HG03139 (cell line): Measurements from ENCODE around the gene PLEKHA7.
"Not testable (repeated sequence)": the region's sequence is repeated elsewhere in the genome, so short reads cannot be mapped to it uniquely, and the experiment has no call there.

Experiments used
- ATAC-seq: cut with Tn5 transposase; IDR thresholded peaks from one replicate; pipeline ENCODE4 v1.9.1; 2021; ENCODE audit not compliant: unreplicated experiment

The PLEKHA7 gene

DNA sequence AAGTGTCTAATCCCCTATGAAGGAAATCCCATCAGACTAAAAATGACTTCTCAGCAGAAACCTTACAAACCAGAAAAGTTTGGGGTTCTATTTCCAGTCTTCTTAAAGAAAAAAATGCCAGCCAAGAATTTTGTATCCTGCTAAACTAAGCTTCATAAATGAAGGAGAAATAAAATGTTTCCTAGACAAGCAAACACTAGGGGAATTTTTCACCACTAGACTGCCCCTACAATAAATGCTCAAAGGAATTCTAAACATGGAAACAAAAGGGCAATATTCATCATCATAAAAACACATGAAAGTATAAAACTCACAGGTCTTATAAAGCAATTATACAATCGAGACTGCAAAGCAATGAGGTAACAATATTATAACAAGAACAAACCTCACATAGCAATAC lies 124.3 kb downstream of the PLEKHA7 start:
- ATAC-seq, result no peak

DNA sequence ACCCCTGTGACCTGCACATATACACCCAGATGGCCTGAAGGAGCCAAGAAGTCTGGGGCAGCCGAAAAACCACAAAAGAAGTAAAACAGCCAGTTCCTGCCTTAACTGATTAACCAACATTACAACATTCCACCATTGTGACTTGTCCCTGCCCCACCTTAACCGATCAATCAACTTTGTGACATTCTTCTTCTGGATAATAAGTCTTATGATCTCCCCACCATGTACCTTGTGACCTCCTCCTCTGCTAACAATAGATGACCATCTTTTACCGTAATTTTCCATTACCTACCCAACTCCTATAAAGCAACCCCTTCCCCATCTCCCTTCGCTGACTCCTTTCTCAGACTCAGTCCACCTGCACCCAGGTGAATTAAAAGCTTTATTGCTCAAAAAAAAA lies 125.2 kb downstream of the PLEKHA7 start:
- not testable (repeated sequence) for ATAC-seq

DNA sequence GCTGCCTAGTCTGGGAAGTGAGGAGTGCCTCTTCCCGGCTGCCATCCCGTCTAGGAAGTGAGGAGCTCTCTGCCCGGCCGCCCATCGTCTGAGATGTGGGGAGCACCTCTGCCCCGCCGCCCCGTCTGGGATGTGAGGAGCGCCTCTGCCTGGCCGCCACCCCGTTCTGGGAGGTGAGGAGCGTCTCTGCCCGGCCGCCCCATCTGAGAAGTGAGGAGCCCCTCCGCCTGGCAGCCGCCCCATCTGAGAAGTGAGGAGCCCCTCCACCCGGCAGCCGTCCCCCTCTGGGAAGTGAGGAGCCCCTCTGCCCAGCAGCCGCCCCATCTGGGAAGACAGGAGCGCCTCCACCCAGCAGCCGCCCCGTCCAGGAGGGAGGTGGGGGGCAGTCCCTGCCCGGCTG lies 126.3 kb downstream of the PLEKHA7 start:
- not testable (repeated sequence) for ATAC-seq

DNA sequence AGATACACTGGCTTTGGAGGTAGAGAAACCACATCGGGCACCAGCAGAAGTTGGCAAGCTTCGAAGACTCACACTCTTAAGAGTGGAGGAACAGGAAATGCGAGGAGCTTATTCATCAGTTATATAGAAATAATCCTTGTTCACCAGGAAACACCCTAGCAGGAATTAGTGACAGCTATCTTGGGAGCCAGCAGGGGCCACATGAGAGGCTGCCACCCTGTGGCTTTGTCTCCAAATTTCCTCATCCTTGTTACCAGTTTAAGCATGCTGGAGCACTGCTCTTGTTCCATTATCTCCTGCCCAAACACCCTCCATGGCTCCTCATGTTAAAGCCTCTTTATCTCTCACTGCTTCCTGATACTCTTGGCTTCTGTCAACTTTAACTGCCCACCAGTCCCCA lies 131.0 kb downstream of the PLEKHA7 start:
- ATAC-seq, result no peak

DNA sequence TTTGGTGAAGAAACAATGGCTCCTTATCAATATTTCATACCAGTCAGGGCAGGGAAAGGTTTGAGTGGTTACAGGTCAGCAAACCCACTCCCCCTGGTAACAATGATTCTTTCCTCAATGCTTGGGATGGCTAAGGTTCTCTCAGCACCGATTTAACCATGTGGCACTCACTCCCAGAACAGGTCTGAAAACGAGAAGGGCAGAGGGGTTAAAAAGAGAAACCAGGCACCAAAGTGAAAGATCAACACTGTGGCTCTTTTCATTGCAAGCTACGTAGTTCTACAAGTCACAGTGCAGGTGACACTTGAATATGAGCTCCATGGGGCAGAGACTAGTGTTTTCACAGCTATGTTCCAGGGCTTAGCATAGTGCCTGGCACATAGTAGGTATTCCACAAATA lies 132.4 kb downstream of the PLEKHA7 start:
- no peak for ATAC-seq

DNA sequence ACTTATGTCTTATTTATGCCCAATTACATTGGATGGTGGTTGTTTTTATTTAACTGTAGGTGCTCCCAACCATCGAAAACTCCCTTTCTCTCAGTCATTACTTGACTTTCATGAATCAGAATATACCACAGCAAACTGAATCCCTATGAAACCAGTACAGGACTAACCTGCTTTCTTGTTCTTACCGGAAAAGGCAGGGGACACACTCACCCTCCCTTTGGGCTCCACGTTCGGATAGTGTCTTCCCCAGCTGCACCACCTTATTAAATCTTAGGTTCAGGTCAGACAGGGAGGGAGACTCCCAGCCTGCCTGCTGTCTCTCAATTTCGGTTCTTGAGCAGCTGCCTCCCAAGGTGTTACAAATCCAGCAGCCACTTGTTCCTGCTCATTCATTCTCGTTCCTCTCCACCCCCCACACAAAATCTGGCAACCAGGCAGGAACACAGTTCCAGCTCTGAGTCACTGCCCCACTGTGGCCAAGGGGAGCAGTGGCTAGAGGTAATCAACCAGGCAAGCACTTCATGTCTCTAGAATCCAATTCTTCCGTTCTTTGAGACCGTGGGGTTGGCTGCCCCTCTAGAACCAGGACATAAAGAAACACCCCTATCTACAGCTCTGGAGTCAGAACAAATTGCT lies 133.0 kb downstream of the PLEKHA7 start:
- no peak for ATAC-seq

DNA sequence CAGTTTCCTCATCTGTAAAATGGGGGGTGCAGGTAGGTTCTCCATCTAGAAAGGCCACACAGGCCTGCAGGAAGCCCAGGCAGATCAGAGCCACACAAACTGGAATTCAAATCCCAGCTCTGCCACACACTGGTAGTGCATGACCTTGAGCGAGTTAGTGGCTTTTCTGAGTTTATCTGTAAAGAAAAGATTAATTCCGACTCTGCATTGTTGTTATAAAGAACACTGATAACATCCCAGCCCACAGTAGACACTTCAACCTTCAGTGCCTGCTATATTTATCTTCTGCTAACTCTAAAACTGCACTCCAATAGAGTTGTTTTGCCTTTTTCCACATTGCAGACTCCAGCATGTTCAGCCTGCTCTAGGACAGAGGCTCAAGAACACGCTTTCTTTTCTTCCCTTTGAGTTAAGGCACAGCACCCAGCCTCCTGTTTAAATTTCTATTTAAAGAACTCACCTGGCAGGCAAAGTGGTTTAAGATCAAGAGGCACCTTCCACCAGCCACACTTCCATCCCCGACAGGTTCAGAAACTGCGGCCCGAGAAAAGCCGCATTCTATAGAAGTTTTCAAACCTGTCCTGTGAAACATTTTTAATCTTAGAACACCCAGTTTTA lies 133.9 kb downstream of the PLEKHA7 start:
- no peak for ATAC-seq

DNA sequence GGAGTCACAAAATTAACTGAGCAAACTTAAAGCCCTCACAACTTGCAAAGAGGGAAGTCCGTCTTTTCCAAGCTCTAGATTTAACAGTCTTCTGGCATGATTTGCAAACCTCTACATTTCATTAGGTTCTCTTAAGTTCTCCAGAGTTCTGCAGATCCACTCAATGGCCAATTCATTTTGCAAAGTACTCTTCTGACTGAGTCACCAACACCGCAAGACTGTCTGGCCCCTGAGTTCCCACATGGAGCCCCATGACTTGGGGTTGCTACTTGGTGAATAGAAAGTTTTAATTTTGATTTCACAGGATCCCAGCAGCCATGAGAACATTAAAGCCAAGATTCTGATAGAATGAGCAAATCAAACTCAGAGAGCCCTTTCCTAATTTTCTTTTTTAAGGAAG lies 134.5 kb downstream of the PLEKHA7 start:
- ATAC-seq, result no peak

DNA sequence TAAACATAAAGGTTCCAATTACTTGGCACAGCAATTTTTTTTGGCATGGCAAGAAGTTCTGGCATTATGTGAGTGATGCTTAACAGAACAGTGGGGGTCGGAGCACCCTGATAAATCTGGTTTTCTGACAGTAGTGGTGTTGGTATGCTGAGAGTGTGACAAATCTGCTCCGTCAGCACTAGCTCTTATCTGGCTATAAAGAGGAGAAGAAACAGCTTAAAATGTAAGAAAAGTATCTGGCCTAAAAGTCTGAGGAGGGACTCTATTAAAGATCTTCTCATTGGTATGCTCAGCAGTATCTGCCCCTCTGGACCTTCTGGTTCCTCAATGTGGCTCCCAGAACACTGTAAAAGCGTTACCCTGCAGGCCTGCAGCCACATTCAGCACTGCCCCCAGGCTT lies 137.4 kb downstream of the PLEKHA7 start:
- no peak for ATAC-seq

DNA sequence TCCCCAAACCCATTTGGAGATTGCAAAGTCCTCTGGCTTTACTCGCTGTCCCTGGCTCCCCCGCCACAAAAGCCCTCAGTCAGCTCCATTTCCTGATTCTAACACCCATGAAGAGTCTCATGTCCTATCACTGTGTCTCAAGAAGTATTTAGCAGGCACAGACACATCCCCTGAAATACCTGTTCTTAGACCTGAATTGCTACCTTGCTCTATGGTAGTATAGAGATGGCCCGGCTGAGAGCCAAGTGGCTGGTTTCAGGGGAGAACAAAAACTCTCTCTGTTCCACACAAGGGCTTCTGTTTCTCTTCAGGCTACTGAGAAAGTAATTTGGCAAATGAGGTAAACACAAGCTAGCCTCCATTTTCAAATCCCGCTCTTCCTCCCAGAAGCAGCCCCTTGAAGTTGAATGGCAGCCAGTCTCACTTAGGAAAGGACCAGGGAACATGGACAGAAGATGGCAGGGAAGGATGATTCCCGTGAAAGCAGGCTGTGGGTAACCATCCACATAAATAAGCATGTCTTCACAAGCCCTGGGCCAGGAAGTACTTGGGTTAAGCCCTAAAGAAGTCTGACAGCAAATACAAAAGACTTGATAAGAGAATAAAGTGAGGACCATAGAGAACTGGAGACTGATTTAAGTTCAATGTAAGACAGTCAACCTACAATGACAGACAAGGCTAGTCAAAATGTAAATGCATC lies 138.0 kb downstream of the PLEKHA7 start:
- ATAC-seq, result no peak

DNA sequence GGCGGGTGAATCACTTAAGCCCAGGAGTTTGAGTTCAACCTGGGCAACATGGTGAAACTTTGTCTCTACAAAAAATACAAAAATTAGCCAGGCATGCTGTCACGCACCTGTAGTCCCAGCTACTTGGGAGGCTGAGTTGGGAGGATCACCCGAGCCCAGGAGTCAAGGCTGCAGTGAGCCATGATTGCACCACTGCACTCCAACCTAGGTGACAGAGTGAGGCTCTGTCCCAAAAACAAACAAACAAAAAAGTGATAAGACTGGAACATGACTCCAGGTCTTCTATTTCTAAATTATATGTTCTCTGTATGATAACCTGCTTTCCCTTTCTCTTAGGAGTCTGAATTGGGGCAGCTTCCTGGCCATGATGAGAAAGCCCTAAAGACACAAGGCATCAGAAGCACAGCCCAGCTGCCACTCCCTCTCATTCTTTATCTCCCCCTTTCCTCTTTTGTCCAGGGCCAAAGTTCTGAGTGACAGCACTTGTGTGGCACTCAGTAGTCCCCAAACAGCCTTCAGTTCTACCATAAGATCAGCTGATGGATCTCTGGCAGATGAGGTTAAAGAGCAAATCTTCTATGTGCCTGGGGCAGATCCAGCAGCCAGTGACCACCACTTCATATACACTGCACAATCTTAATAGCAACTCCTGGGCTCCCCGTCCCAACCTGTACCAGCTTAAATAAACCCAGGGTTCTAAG lies 139.8 kb downstream of the PLEKHA7 start:
- no peak for ATAC-seq

DNA sequence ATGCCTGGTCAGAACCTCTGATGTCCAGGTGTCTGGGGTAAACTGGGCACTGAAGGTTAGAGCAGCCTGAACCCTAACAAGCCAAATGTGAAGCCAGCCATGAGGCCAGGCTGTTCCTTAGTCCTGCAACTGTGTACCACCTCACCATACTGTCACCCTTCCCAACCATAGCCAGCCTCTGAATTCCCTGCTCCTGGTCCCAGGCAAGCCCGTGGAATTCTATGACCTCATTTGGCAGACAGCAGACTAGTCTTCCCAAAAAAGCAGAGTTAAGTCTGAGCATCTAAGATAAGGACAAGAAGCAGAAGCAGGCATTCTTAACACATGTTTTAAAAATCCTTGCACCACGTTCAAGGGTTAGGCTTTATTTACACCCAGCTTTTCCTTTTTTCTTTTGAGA lies 140.9 kb downstream of the PLEKHA7 start:
- no peak for ATAC-seq

DNA sequence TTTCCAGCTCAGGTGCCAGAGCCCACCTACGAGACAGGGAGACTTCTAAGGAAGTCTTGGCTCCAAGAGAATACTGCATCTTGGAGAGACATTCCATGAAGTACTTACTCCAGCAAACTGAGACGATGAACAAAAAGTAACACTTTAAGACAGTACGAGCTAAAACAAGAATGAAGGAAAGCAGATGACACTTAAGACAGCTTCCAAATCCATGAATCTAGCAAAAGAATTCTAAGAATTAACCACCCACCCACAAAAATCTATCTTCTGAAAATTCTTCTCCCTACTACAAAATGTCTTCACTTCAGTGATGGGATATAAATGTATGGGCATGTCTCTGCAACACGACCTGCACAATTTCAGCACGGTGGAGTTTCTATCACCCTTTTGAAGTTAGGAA lies 142.8 kb downstream of the PLEKHA7 start:
- ATAC-seq, result no peak

DNA sequence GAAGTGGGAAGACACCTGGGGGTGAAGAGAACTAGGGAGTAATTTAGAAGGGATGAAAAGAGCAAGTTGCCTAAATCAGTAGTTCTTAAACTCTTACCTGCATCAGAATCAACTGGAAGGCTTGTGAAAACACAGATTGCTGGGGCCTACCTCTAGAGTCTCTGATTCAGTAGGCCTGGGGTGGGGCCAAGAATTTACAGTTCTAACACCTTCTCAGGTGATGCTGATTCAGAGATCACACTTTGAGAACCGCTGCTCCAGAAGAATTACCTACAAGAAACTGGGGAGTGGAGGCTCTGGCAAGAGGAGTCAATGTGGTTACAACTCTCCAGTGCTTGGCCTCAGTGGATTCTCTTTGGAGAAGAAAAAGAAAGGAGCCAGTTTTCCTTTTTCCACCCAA lies 147.1 kb downstream of the PLEKHA7 start:
- no peak for ATAC-seq

DNA sequence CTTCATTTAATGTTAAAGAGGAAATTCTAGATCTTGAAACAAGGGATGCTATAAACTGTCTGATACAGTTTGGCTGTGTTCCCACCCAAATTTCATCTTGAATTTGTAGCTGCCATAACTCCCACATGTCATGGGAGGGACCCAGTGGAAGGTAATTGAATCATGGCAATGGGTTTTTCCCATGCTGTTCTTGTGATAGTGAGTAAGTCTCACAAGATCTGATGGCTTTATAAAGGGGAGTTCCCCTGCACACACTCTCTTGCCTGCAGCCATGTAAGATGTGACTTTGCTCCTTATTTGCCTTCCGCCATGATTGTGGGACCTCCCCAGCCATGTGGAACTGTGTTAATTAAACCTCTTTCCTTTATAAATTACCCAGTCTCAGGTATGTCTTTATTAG lies 149.8 kb downstream of the PLEKHA7 start:
- not testable (repeated sequence) for ATAC-seq

DNA sequence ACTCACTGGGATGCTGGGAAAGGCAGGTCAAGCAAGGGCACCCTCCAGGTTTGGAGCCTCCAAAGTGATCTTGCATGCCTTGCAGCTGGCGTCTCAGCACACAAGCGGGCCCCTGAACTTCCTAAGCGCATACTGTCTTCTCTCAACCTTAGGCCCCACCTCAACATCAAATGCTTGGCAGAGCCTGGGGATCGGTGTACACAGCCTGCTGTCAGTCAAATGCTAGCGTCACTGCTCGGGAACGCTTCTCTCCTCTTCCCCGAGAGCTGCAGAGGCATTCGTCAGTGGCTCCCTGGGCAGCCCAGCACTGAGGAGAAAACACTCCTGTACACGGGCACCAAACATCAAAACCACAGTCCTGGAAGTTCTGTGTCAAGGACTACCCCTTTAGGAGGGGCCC lies 150.8 kb downstream of the PLEKHA7 start:
- no peak for ATAC-seq

DNA sequence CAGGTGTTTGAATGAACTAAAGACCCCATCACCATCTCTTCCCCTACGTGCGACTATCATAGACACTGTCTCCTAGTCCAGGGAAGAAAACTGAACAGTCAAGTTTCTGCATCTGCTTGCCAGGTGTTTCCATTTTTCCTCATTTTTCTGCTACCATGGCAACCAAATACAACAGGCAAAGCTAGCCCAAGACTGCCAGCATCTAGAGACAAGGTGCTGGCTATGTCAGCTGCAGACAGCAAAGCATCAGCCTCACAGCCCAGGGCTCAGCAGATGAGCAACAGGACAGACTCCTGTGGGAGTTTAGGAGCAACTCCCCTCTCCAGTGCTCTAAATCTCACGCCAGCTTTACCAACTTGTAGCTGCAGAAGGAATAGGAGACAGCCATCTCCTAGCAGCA lies 151.5 kb downstream of the PLEKHA7 start:
- no peak for ATAC-seq

DNA sequence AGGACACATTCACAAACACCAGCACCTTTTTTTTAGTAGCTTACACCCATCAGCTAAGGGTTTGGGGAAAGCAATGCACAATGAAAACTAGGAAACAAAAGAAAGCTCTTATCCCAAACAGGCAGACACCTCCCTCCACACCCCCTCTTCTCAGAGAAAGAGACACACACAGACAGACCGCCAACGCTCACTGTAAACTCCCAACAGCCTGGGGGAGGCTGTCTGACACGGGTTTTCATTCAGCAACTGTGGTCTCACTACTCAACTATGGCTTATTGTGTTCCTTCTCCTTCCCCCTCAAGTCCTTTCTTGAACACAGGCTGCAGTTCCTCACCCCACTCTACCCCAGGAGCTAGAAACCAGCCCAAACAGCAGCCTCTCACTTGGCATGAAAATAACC lies 152.4 kb downstream of the PLEKHA7 start:
- ATAC-seq, result no peak

DNA sequence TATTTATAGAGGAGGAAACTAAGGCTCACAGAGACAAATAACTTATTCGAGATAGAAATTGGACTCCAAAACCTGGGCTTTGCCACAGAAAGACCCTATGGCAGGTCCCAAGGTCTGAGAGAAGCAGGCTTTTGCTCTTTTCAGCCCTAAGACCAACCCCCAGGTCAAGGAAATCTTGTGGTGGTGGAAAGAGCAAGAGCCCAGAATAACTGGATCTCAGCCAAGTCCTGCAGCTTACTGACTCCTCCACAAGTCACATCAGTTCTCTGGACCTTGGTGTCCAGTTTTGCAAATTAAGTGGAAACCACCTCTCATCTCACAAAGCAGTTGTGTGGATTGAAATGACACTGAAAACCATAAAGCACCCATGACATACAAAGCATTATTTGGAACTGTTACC lies 153.6 kb downstream of the PLEKHA7 start:
- ATAC-seq, result no peak

DNA sequence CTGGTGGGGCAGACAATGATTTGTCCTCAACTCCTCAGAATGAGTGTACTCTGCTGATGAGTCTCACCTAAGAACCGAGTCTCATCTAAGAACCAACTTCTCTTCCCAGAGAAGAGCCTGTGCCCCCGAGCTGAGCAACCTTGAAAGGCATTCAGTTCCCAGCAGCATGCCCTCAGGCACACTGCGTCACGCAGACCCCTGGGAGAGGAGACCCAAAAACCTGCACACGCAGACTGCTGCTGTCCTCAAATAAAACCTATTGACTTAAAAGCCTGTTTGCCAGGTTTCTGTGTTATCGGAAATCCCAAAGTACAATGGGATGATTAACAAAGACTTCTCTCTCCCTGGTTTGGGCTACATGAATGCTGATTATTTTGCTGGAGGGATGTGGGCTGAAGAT lies 154.6 kb downstream of the PLEKHA7 start:
- no peak for ATAC-seq

DNA sequence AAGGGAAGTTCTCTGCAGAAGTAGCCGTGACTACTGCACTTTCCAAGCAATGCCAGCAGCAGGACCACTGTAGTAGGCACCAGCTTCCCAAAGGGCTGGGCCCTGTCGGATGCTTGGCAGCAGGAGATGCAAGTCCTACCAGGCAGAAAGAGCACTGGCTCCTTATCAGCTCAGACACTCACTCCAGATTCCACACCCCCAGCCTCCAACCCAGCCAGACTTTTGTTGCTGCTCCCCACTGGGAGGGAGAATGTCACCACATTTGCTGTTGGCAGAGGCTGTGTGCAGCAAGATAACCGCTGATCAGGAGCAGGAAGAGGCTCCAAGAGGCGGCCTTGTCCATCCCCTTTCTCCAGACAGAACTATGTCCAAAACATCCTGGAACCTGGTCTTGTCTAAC lies 157.0 kb downstream of the PLEKHA7 start:
- no peak for ATAC-seq

DNA sequence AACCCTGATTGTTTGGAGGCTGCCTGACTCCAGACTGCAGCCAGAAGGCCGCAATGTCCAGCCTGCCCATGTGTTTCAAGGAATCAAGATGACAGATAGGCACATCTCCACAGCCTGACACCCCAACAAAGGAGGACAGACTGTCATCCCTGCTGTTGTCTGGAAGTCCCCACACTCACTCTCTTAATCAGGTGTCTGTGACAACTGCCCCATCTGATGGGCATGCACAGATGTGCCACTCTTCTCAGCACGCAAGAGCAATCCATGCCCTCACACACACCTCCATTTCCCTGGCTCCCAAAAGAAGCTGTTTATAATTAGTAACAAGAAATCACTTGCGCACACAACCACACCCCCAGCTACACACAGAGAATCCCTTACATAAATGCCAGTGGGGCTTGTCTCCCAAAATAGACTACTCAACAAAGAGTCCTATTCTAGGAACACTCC lies 158.2 kb downstream of the PLEKHA7 start:
- ATAC-seq, result no peak
